HS-27A (cell line): ENCODE data around the gene SYT17.

Source experiments
- DNase-seq: peaks from one replicate; pipeline ENCODE4 v3.0.0-alpha.2; 2012; ENCODE audit warnings: low read depth, missing footprints

SYT17 gene

GRCh38 chr16:19138601-19139000 is 29.4 kb upstream of the SYT17 start:
- peak; percentile 36 for DNase-seq

- DNase-seq: no peak
These were observed 28.5 kb upstream of the SYT17 start for GRCh38 chr16:19139436-19140091.

GRCh38 chr16:19140396-19140795 is 27.6 kb upstream of the SYT17 start:
- DNase-seq: no peak

- DNase-seq: no peak
These were observed 25.0 kb upstream of the SYT17 start for GRCh38 chr16:19142939-19143598.

DNA sequence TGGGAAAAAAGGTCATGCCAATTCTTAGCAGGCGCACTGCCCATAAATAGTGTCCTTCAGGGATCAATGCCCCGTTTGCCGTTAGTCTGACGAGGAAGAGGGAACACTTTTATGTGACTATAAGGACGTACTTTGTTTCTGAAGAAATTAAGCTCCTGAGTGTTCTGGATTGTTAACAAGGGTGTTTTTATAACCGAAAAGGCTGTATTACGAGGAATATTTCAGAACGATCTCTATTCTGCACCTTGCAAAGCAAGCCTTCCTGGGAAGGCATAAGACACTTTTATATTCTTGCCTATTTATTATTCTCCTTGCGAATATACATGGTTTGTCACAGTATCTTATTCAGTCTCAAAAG is 24.5 kb upstream of the SYT17 start:
- no peak for DNase-seq

DNA sequence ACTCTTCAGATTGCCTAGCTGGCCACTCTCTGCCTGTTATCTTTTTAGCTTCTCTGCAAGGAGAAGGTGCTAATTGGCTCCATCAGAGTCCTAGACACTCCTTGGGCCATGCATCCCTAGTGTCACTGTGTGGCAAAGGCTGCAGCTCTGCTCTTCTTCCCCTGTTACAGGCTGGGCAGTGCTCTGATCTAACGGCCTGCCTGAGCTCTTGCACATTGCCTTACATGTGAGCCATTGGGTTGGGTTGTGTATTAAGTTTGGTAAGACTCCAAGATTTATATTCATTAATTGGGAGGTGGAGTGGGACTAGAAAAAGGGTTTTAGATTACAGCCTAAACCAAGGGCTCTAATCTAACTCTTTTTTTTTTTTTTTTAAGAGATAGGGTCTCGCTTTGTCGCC is 23.0 kb upstream of the SYT17 start:
- no peak for DNase-seq

DNA sequence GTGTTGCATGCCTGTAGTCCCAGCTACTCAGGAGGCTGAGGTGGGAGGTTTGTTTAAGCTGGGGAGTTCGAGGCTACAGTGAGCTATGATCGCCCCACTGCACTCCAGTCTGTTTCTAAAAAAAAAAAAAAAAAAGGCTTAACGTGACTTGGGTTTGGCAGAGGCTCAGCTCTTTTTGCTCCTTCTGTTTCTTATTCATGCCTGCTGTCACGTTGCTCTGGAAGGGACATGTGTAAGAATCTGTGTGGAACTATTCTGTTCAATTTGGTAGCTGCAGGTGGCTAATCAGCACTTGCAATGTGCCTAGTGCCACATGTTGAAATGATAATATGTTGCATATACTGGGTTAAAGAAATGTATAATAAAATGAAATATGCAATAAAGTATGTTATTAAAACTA is 20.9 kb upstream of the SYT17 start:
- no peak for DNase-seq

GRCh38 chr16:19147627-19148026 is 20.4 kb upstream of the SYT17 start:
- no peak for DNase-seq

GRCh38 chr16:19148189-19148588 is 19.9 kb upstream of the SYT17 start:
- DNase-seq: no peak

GRCh38 chr16:19151310-19151709 is 16.7 kb upstream of the SYT17 start:
- DNase-seq: no peak

GRCh38 chr16:19152042-19152441 is 16.0 kb upstream of the SYT17 start:
- DNase-seq: no peak

GRCh38 chr16:19153876-19154275 is 14.2 kb upstream of the SYT17 start:
- no peak for DNase-seq

DNA sequence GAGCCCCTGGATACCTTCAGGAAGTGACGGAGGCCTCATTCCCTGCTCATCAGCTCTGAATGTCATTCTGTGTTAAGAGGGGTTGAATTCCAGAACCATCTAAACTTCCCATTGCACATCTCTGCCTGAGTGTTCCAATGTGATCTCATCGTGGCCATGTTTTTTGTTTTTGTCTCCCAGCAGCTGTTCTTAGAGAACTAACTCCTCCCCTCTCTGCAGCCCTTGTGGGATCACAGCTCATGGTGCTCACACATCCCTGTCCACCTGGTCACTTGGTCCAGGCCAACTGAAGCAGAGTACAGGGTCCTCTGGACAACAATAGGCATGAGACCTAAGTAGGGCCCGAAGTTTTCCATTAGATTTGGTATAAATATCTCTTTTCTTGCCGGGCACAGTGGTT is 6.0 kb upstream of the SYT17 start:
- DNase-seq: no peak

DNA sequence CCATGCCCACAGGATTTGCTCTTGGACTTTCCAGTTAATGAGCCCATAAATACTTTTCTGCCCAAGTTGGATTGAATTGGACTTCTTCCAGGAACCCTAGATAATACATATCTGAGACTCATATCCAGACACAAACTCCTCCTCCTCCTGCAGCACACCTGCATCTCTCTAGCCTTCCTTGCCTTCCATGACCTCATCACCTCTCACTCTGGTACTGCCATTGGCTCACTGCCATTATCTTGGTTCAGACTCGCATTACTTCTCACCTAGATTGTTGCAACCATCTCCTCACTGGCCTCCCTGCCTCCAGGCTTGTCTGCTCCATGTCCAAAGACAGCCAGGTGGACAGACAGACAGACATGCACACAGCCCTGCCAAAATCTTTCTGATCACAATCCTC is 4.8 kb upstream of the SYT17 start:
- DNase-seq: no peak

- no peak for DNase-seq
These were observed 3.8 kb upstream of the SYT17 start for GRCh38 chr16:19164285-19164684.

DNA sequence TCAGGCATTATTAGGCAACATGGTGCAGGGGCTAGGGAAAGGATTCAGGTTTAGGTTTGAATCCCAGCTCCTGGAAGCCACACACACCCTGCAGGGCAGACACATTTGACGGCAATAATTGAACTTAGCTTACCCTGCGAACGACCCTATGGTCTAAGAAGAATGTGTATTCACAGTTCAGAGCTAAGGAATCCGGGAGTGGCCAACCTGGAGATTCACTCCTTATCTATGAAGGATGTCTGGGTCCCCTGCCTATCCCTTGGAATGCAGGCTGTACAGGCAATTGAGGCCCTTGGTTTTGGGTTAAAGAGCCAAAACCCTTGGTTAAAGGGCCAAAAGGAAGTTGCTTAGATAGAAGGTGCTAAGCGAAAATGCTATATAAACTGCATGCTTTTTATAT is 2.9 kb upstream of the SYT17 start:
- DNase-seq: no peak

- DNase-seq: no peak
These were observed 1.5 kb upstream of the SYT17 start for GRCh38 chr16:19166500-19166899.

- no peak for DNase-seq
These were observed 486 bp downstream of the SYT17 start for GRCh38 chr16:19168371-19169081.

- no peak for DNase-seq
These were observed 1.1 kb downstream of the SYT17 start for GRCh38 chr16:19169082-19169639.

DNA sequence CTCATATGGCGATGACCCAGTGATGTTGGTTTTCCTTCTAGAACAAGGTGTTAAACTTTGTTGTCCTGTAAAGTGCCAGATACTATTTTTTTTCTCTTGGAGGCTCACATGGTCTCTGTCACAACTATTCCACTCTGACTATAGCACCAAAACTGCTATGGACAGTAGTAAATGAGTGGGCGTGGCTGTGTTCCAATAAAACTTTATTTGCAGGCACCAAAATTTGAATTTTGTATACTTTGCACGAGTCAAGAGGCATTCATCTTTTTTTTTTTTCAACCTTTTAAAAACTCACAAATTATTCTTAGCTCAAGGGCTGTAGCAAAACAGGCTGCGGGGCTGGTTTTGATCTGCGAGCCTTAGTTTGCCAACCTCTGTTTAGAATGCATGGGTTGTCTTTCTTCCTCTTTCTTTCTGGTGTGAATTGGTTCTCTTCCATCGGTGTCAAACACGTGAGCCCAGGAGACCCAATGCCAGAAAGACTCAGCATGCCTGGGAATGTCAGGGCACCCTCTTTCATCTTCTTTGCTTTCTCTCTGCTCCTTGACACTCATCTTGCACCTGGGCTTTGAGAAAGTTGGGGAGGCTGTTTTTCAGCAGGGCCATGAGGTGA is 2.1 kb downstream of the SYT17 start:
- DNase-seq: no peak

GRCh38 chr16:19172098-19172780 is 4.2 kb downstream of the SYT17 start:
- DNase-seq: no peak

- DNase-seq: no peak
These were observed 5.0 kb downstream of the SYT17 start for GRCh38 chr16:19173059-19173458.
